ENCODE data around the gene DNAJC1.

Gene DNAJC1

DNA sequence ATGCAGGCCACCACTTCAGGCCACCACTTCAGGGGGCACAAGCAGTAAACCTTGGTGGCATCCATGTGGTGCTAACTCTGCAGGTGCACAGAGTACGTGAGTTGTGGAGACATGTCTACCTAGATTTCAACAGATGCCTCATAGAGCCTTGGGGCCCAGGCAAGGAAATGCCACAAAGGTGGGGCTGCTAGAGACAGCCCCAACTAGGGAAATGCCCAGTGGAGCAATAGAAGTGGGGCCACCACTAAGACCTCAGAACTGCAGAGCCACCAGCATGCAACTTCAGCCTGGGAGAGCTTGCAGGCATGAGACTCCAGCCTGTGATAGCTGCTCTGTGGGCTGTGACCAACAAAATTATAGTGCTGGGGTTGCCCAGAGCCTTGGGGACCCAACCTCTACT lies 107.6 kb downstream of the DNAJC1 start:
- Histone ChIP-seq H3K4ac (ENCODE audit: low read length) (no peak overlapping the region), H3K23ac (ENCODE audit: low read depth, low read length, poor library complexity) (no peak overlapping the region), H3K36me3 (replicated peaks in 1 of 2; ENCODE audit: control insufficient read depth in 2 of 2, insufficient read depth in 2 of 2, low read length in 2 of 2) (peaks cover 2 to 10% of the 10 kb centered on the region in 2 donors), H2AK5ac (ENCODE audit: low read depth, low read length) (no peak overlapping the region), H2BK12ac (ENCODE audit: low read length) (no peak overlapping the region), H2BK15ac (ENCODE audit: low read length) (no peak overlapping the region), H3K79me1 (ENCODE audit: low read depth, low read length) (no peaks in the 10 kb centered on the region), H3K4me1 (ENCODE audit: control insufficient read depth in 2 of 2, insufficient read depth in 1 of 2, low read depth in 1 of 2, low read length in 2 of 2) (peaks cover 0 to 2% of the 10 kb centered on the region in 2 donors), H3K4me2 (ENCODE audit: insufficient read depth, low read length, poor library complexity, severe bottlenecking) (no peak overlapping the region), H2AFZ (ENCODE audit: low read length) (no peak overlapping the region), H4K91ac (ENCODE audit: low read depth, low read length, poor library complexity) (peak overlapping the region; percentile 45), H3K27me3 (ENCODE audit: control insufficient read depth in 3 of 3, insufficient read depth in 3 of 3, low read depth in 1 of 3, low read length in 3 of 3) (no peaks in the 10 kb centered on the region), H3K27ac (replicated peaks; ENCODE audit: low read length) (no peak overlapping the region), H3K9ac (ENCODE audit: low read depth, low read length, poor library complexity) (no peak overlapping the region), H3K9me3 (replicated peaks in 1 of 2; ENCODE audit: control insufficient read depth in 2 of 2, insufficient read depth in 1 of 2, low read depth in 1 of 2, low read length in 2 of 2) (peaks cover 2 to 32% of the 10 kb centered on the region in 2 donors), H4K8ac (ENCODE audit: low read depth, low read length) (no peak overlapping the region), H2BK5ac (ENCODE audit: low read length) (no peak overlapping the region), H3K18ac (ENCODE audit: low read length) (no peak overlapping the region), H3K4me3 (ENCODE audit: low read length in 2 of 2) (no peak overlapping the region), H3K14ac (ENCODE audit: low read length) (no peak overlapping the region), H2BK120ac (ENCODE audit: low read depth, low read length) (no peak overlapping the region)
- DNase-seq (ENCODE audit: low spot score): no peak
- WGBS, 2 donors (ENCODE audit: extremely low coverage in 2 of 2, insufficient read length in 2 of 2, insufficient replicate concordance in 1 of 2): no CpG with 5 or more reads among the region's 1 CpG

DNA sequence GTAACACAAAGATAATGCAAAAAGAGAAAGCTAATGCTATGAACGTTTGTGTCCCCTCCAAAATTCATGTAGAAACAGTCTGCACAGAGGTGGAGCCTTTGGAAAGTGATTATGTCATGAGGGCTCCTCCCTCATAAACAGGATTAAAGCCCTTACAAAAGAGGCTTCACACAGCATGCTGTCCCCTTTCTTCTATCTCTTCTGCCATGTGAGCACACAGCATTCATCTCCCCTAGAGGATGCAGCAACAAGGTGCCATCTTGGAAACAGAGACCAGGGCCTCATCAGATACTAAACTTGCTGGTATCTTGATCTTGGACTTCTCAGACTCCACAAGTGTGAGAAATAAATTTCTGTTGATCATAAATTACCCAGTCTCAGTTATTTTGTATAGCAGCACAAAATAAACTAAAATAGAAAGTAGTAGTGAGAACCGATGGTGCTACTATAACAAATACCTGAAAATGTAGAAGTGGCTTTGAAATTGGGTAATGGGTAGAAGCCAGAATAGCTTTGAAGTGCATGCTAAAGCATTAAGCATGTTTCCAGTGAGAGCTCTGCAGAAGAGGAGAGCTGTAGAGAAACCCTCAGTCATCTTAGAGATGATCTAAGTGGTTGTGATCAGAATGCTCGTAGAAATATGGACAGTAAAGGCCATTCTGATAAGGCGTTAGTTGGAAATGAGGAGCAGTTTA lies 108.7 kb downstream of the DNAJC1 start:
- peaks cover 0 to 3% of the 10 kb centered on the region in 2 donors for H3K4me1 ChIP-seq (ENCODE audit: control insufficient read depth in 2 of 2, insufficient read depth in 1 of 2, low read depth in 1 of 2, low read length in 2 of 2)
- no peak overlapping the region for H3K9ac ChIP-seq (ENCODE audit: low read depth, low read length, poor library complexity)
- H3K4me2 ChIP-seq (ENCODE audit: insufficient read depth, low read length, poor library complexity, severe bottlenecking): no peak overlapping the region
- H3K79me1 ChIP-seq (ENCODE audit: low read depth, low read length): no peaks in the 10 kb centered on the region
- no peak overlapping the region for H3K4me3 ChIP-seq (ENCODE audit: low read length in 2 of 2)
- no peak overlapping the region for H3K18ac ChIP-seq (ENCODE audit: low read length)
- H3K27ac ChIP-seq (replicated peaks; ENCODE audit: low read length): no peak overlapping the region
- H2AFZ ChIP-seq (ENCODE audit: low read length): no peak overlapping the region
- no peak overlapping the region for H4K91ac ChIP-seq (ENCODE audit: low read depth, low read length, poor library complexity)
- H2BK12ac ChIP-seq (ENCODE audit: low read length): no peak overlapping the region
- no peak for DNase-seq (ENCODE audit: low spot score)
- H2BK5ac ChIP-seq (ENCODE audit: low read length): no peak overlapping the region
- H4K8ac ChIP-seq (ENCODE audit: low read depth, low read length): no peak overlapping the region
- WGBS, 2 donors (ENCODE audit: extremely low coverage in 2 of 2, insufficient read length in 2 of 2, insufficient replicate concordance in 1 of 2): no CpG with 5 or more reads among the region's 4 CpGs
- no peak overlapping the region for H3K23ac ChIP-seq (ENCODE audit: low read depth, low read length, poor library complexity)
- no peak overlapping the region for H2BK15ac ChIP-seq (ENCODE audit: low read length)
- no peak overlapping the region for H2BK120ac ChIP-seq (ENCODE audit: low read depth, low read length)
- H3K4ac ChIP-seq (ENCODE audit: low read length): no peak overlapping the region
- no peaks in the 10 kb centered on the region for H3K27me3 ChIP-seq (ENCODE audit: control insufficient read depth in 3 of 3, insufficient read depth in 3 of 3, low read depth in 1 of 3, low read length in 3 of 3)
- H3K36me3 ChIP-seq (replicated peaks in 1 of 2; ENCODE audit: control insufficient read depth in 2 of 2, insufficient read depth in 2 of 2, low read length in 2 of 2): peaks cover 2 to 16% of the 10 kb centered on the region in 2 donors
- H3K14ac ChIP-seq (ENCODE audit: low read length): no peak overlapping the region
- no peak overlapping the region for H2AK5ac ChIP-seq (ENCODE audit: low read depth, low read length)
- H3K9me3 ChIP-seq (replicated peaks in 1 of 2; ENCODE audit: control insufficient read depth in 2 of 2, insufficient read depth in 1 of 2, low read depth in 1 of 2, low read length in 2 of 2): peaks cover 2 to 36% of the 10 kb centered on the region in 2 donors

DNA sequence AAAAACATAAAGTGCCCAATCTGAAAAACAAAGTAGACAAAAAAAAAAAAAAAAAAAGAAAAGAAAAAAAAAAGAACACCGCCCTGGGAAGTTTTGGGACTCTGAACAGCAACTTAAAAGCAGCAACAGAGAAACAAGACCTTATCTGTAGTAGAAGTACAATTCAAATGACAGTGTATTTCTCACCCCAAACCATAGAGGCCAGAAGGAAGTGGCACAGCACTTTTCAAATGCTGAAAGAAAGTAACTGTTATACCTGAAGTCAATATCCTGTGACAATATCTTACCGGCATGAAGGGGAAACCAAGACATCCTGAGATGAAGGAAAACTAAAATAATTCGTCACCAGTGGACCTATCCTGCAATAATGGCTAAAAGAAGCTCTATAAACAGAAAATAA lies 112.1 kb downstream of the DNAJC1 start:
- Histone ChIP-seq H3K14ac (ENCODE audit: low read length) (no peak overlapping the region), H2BK15ac (ENCODE audit: low read length) (no peak overlapping the region), H3K18ac (ENCODE audit: low read length) (no peak overlapping the region), H3K9me3 (replicated peaks in 1 of 2; ENCODE audit: control insufficient read depth in 2 of 2, insufficient read depth in 1 of 2, low read depth in 1 of 2, low read length in 2 of 2) (peaks cover 2 to 39% of the 10 kb centered on the region in 2 donors), H2BK120ac (ENCODE audit: low read depth, low read length) (no peak overlapping the region), H2BK12ac (ENCODE audit: low read length) (no peak overlapping the region), H3K23ac (ENCODE audit: low read depth, low read length, poor library complexity) (no peak overlapping the region), H3K4me3 (ENCODE audit: low read length in 2 of 2) (no peak overlapping the region), H4K91ac (ENCODE audit: low read depth, low read length, poor library complexity) (no peak overlapping the region), H3K9ac (ENCODE audit: low read depth, low read length, poor library complexity) (no peak overlapping the region), H3K4me1 (ENCODE audit: control insufficient read depth in 2 of 2, insufficient read depth in 1 of 2, low read depth in 1 of 2, low read length in 2 of 2) (peaks cover 0 to 4% of the 10 kb centered on the region in 2 donors), H4K8ac (ENCODE audit: low read depth, low read length) (no peak overlapping the region), H3K27ac (replicated peaks; ENCODE audit: low read length) (no peak overlapping the region), H3K4me2 (ENCODE audit: insufficient read depth, low read length, poor library complexity, severe bottlenecking) (no peak overlapping the region), H2AFZ (ENCODE audit: low read length) (no peak overlapping the region), H3K4ac (ENCODE audit: low read length) (no peak overlapping the region), H3K27me3 (ENCODE audit: control insufficient read depth in 3 of 3, insufficient read depth in 3 of 3, low read depth in 1 of 3, low read length in 3 of 3) (no peaks in the 10 kb centered on the region), H3K79me1 (ENCODE audit: low read depth, low read length) (no peaks in the 10 kb centered on the region), H3K36me3 (replicated peaks in 1 of 2; ENCODE audit: control insufficient read depth in 2 of 2, insufficient read depth in 2 of 2, low read length in 2 of 2) (peaks cover 2 to 10% of the 10 kb centered on the region in 2 donors), H2AK5ac (ENCODE audit: low read depth, low read length) (no peak overlapping the region), H2BK5ac (ENCODE audit: low read length) (no peak overlapping the region)
- WGBS, 2 donors (ENCODE audit: extremely low coverage in 2 of 2, insufficient read length in 2 of 2, insufficient replicate concordance in 1 of 2): no CpG with 5 or more reads among the region's 3 CpGs
- DNase-seq (ENCODE audit: low spot score): no peak

DNA sequence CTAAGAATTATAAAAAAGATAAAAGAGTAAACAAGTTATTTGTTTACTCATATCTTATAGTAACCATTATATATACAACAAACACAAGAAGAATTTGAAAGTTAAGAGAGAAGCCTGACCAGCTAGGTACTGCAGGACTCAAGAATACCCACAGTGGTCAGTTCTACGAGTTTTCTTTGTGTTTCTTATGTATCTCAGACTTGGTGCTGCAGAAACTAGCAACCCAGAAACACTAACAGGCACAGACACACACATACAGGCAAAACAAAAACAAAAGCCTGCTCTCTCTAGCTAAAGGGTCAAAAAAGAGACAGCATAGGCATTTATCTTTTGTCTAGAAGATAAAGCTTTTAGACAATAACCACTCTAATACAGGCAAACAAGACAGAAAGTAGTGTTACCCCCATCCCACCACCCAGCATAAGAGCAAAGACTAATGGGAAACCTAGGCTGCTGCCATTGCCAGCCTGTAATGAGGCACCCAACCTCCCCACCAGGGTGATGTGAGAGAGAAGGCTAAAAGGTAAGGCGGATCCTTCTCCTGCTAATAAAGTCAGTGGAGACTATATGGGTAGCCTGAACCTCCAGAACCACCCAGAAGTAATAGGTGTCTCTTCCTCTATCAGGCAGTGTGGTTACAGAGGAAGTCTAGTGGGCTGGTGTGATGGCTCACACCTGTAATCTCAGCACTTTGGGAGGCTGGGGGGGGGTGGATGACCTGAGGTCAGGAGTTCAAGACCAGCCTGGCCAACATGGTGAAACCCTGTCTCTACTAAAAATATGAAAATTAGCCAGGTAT lies 113.9 kb downstream of the DNAJC1 start:
- no peak overlapping the region for H3K18ac ChIP-seq (ENCODE audit: low read length)
- no peak overlapping the region for H2AFZ ChIP-seq (ENCODE audit: low read length)
- H3K4ac ChIP-seq (ENCODE audit: low read length): no peak overlapping the region
- no peak overlapping the region for H3K23ac ChIP-seq (ENCODE audit: low read depth, low read length, poor library complexity)
- H2BK120ac ChIP-seq (ENCODE audit: low read depth, low read length): no peak overlapping the region
- no peak overlapping the region for H2BK15ac ChIP-seq (ENCODE audit: low read length)
- no peak overlapping the region for H3K14ac ChIP-seq (ENCODE audit: low read length)
- H3K9me3 ChIP-seq (replicated peaks in 1 of 2; ENCODE audit: control insufficient read depth in 2 of 2, insufficient read depth in 1 of 2, low read depth in 1 of 2, low read length in 2 of 2): peaks cover 2 to 32% of the 10 kb centered on the region in 2 donors
- no peak overlapping the region for H2BK12ac ChIP-seq (ENCODE audit: low read length)
- H3K27ac ChIP-seq (replicated peaks; ENCODE audit: low read length): no peak overlapping the region
- H3K4me1 ChIP-seq (ENCODE audit: control insufficient read depth in 2 of 2, insufficient read depth in 1 of 2, low read depth in 1 of 2, low read length in 2 of 2): peaks cover 0 to 3% of the 10 kb centered on the region in 2 donors
- no peak overlapping the region for H4K8ac ChIP-seq (ENCODE audit: low read depth, low read length)
- H2BK5ac ChIP-seq (ENCODE audit: low read length): no peak overlapping the region
- H3K79me1 ChIP-seq (ENCODE audit: low read depth, low read length): no peaks in the 10 kb centered on the region
- H3K4me3 ChIP-seq (ENCODE audit: low read length in 2 of 2): no peak overlapping the region
- H3K4me2 ChIP-seq (ENCODE audit: insufficient read depth, low read length, poor library complexity, severe bottlenecking): no peak overlapping the region
- no CpG with 5 or more reads among the region's 2 CpGs for WGBS, 2 donors (ENCODE audit: extremely low coverage in 2 of 2, insufficient read length in 2 of 2, insufficient replicate concordance in 1 of 2)
- no peak for DNase-seq (ENCODE audit: low spot score)
- H3K9ac ChIP-seq (ENCODE audit: low read depth, low read length, poor library complexity): no peak overlapping the region
- H3K36me3 ChIP-seq (replicated peaks in 1 of 2; ENCODE audit: control insufficient read depth in 2 of 2, insufficient read depth in 2 of 2, low read length in 2 of 2): peaks cover 1 to 10% of the 10 kb centered on the region in 2 donors
- H4K91ac ChIP-seq (ENCODE audit: low read depth, low read length, poor library complexity): no peak overlapping the region
- no peaks in the 10 kb centered on the region for H3K27me3 ChIP-seq (ENCODE audit: control insufficient read depth in 3 of 3, insufficient read depth in 3 of 3, low read depth in 1 of 3, low read length in 3 of 3)
- no peak overlapping the region for H2AK5ac ChIP-seq (ENCODE audit: low read depth, low read length)
